HG03469 (cell line): ENCODE results near the gene BLOC1S2.
"Not testable (repeated sequence)": the region's sequence is repeated elsewhere in the genome, so short reads cannot be mapped to it uniquely, and the experiment has no call there.

Experiments used
- ATAC-seq: cut with Tn5 transposase; IDR thresholded peaks from one replicate; pipeline ENCODE4 v1.9.1; 2021; ENCODE audit warnings: mild to moderate bottlenecking, moderate library complexity, moderate number of reproducible peaks; ENCODE audit not compliant: unreplicated experiment

Gene BLOC1S2

DNA sequence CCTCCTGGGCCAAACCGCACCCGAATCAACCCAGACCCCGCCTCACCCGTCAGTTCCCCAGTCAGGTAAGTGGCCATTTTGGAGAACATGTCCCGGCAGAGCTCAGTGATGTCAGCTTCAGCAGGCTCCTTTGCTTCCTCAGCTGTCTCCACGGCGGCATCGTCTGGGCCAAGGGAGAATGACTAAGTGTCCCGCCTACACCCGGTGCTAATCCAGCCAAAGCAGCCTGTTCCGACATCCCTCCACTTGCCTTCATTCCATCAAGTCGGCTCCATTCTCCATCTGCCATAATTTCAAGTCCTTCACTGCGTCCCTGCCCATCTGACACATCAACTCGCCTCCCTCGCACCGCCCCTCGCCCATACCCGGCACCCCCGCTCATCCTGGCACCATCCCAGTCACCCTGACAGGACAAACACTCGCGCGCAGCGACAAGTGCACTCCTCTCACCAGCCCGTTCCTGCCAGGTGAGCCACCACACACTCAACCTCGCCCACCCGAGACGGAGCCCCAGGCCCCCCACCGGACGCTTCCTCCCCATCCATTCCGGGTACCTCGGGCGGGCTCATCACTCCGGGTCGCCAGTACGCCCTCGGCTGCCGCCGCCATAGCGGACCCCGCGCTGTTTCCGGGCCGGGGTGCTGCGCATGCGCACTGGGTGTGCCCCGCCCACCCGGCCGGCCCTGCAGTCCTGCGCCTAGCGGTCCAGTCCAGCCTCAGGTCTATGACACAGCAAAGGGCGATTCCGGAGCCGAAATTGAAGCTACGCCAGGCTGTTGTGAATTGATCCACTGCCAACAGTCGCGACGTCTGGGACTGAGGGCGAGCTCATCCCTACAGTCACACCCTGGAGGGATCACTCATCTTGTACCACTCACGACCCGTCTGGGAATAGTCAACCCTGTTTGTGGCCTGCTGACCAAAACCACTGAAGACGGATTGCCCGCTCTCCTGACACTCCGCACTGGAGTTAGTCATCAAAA lies at the start of gene BLOC1S2:
Gene BLOC1S2, minus strand, starts transcription at position 630 of the 983 bp plus-strand sequence. Its CDS starts 21 bp downstream, at position 609.
- peak; percentile 64 for ATAC-seq

DNA sequence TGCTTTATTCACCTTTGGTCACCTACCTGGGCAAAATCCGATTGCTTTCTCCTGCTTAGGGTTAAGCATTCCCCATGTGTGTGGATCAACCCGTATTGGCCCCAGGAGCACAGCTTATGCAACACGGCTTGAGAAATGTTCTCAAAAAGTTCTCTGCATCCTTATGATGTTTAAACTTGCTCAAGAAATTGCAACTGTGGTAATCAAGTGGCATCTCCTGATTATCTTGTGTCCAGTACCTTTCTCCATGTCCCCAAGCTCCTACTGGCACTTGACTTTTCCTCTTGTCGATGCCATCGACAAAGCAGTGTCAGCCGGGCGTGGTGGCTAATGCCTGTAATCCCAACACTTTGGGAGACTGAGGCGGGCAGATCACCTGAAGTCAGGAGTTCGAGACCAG lies 48.3 kb upstream of the BLOC1S2 start:
- no peak for ATAC-seq

- no peak for ATAC-seq
Observed at GRCh38 chr10:100333661-100334440, 47.4 kb upstream of the BLOC1S2 start.

- no peak for ATAC-seq
Observed at GRCh38 chr10:100333106-100333505, 46.6 kb upstream of the BLOC1S2 start.

GRCh38 chr10:100330079-100330478 lies 43.6 kb upstream of the BLOC1S2 start, which contains the start of gene PKD2L1:
TSS of gene PKD2L1 (minus strand) at chr10:100330228. CDS start at chr10:100330103, 125 bp downstream.
- ATAC-seq = no peak

GRCh38 chr10:100328198-100328597 lies 41.7 kb upstream of the BLOC1S2 start:
- ATAC-seq = no peak

- no peak for ATAC-seq
Observed at GRCh38 chr10:100327718-100328009, 41.2 kb upstream of the BLOC1S2 start.

GRCh38 chr10:100327007-100327717 lies 40.7 kb upstream of the BLOC1S2 start:
- ATAC-seq = peak; percentile 88

DNA sequence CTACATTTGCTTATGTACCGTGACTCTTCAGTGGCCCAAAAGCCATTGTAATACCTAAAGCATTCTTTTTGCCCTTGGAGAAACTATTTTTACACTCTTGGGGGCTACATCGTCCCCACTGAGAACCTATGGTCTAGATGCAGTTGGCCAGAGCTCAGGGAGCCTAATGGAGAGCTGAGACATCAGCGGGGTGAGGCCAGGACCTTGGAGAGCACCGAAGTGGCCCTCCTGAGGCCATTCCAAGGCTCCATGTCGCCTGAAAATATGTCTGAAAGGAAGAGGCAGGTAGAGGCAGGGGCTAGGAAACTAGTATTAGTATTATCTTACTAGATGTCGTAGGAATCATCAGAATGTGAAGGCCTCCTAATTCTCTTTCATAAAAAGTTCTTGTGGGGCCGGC lies 38.7 kb upstream of the BLOC1S2 start:
- no peak for ATAC-seq

- no peak for ATAC-seq
Observed at GRCh38 chr10:100319707-100320402, 33.4 kb upstream of the BLOC1S2 start.

DNA sequence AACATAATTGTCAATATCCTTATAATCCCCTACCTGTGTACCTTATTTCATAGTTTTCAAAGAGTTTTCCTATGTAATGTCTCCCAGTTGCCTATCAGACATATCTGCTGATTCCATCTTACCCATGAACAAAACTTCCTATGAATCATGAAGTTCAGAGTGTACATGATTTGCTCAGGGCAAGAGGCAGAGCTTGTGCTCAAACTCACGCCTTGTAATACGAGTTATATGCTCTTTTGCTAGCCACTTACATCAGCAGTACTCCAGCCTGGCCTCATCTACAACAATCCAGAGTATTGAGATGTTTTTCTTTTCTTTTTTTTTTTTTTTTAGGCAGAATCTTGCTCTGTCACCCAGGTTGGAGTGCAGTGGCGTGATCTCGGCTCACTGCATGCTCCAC lies 31.7 kb upstream of the BLOC1S2 start:
- ATAC-seq = no peak

DNA sequence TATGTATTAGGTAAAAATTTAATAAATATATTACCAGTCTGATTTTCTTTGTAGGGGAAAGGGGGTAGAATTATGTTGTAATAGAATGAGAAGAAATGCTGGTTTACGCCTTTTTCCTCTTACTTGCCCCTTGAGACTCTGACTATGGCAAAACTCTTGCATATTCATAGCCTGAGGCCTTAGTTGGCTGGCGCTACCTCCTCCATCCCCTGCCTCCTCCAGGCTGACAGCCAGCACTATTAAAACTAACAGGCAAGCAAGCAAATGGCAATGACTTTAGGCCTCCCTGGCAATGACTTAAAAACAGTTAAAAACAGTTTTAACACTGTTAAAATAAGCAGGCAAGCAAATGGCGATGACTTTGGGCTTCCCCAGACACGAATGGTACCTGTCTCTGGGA lies 29.1 kb upstream of the BLOC1S2 start:
- ATAC-seq = no peak

DNA sequence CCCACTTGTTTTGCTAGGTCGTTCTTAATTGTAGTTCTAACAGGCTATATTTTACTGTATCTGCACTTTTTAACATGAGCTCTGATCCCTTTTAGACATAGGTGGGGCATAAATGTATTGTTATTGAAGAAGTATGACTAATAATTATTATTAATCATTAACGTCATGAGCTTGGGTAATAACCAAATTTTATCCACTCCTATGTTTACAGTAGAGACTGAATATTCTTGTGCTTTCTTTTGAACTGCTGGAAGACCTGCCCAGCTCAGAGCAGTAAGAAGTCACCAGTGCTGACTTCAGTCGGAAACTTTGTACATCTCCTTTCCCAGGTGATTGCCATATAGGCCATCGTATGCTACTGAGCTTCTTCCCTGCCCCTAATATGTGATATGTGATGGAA lies 24.8 kb upstream of the BLOC1S2 start:
- ATAC-seq = no peak

DNA sequence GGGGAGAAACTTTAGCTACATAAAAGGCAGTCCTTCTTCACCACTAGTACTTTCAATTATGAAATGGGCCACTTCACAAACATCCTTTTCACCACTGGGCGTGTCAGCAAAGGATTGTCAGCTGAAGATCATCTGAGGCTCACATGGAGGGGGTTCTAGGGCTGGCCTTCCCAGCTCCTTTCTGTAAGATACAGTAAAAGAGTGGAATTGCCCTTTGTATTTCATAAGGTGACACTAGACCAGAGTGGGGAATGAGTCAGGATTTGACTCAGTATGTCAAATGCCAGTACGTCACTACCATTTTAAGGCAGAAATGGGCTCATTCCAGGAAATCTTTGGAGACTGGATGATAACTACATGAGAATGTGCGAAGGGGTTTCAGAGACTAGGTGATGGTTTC lies 21.2 kb upstream of the BLOC1S2 start:
- ATAC-seq = no peak

DNA sequence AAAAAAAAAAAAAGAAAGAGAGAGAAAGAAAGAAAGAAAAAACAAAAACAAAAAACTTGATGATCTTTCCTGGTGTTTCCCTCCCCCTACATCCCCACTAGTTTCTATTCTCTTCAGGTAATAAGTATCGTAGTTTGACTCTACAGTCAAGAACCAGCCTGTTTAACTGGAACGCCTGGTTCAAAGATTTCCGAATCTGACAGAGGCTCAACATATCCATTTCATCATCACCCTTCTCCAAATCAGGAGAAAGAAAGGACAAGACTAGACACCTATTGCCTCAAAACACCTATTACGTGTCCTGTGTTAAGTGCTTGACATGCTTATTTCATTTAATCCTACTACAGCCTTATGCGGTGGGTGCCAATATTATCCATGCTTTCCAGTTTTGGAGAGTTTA lies 20.4 kb upstream of the BLOC1S2 start:
- no peak for ATAC-seq

- no peak for ATAC-seq
Observed at GRCh38 chr10:100304414-100304813, 17.9 kb upstream of the BLOC1S2 start.

- ATAC-seq = no peak
Observed at GRCh38 chr10:100303724-100304319, 17.3 kb upstream of the BLOC1S2 start.

DNA sequence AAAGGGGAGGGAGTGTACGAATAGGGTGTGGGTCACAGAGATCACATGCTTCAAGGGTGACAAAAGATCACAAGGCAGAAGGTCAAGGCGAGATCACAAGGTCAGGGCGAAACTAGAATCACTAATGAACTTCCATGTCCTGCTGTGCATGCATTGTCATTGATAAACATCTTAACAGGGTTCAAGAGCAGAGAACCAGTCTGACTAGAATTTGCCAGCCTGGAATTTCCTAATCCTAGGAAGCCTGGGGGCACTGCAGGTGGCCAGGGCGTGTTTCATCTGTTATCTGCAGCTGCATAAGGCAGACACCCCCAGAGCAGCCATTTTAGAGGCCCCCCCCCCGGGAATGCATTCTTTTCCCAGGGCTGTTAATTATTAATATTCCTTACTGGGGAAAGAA lies 14.6 kb upstream of the BLOC1S2 start:
- not testable (repeated sequence) for ATAC-seq

DNA sequence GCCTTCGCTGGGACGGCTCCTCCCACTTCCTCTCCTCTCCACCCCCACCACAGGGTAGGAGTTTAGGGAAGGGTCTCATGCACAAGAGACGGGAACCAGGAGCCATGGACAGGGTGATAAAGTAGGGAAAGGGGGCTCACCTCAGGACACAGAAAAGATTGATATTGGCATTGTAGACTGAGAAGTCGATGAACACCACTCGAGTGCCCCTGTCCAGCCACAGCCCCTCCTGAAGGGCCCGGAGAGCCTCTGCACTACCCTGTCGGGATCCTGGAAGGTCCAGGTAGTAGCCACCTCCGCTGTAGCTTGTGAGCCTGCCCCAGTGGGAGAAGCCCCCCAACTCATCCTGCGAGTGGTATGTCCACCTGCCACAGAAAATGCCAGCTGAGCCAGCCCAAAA lies 10.8 kb upstream of the BLOC1S2 start:
- no peak for ATAC-seq

GRCh38 chr10:100293066-100293465 lies 6.6 kb upstream of the BLOC1S2 start:
- ATAC-seq = no peak
